Activated gamma-delta T cell treated with anti-CD3 and anti-CD28 coated beads, Interleukin-2, amount 50 U/mL, for 16 hours (primary cell): ENCODE measurements around the gene ISYNA1.

Experiments used
- DNase-seq: peaks from one replicate; pipeline ENCODE4 v3.0.0-alpha.2; 2020; ENCODE audit warnings: low read depth

The ISYNA1 gene

GRCh38 chr19:18437491-18438330 lies at the start of gene ISYNA1:
TSS of gene ISYNA1 (minus strand) at chr19:18438133. CDS start at chr19:18437979, 154 bp downstream.
- DNase-seq = no peak

GRCh38 chr19:18486746-18487145 lies 48.8 kb upstream of the ISYNA1 start:
- DNase-seq = no peak

GRCh38 chr19:18484992-18485391 lies 47.1 kb upstream of the ISYNA1 start:
- no peak for DNase-seq

- DNase-seq = no peak
Measured at GRCh38 chr19:18483119-18483890, 45.4 kb upstream of the ISYNA1 start.

GRCh38 chr19:18481505-18482222 lies 43.7 kb upstream of the ISYNA1 start:
- DNase-seq = no peak

GRCh38 chr19:18480006-18480691 lies 42.2 kb upstream of the ISYNA1 start:
- DNase-seq = no peak

GRCh38 chr19:18478545-18479311 lies 40.8 kb upstream of the ISYNA1 start:
- DNase-seq = peak; percentile 38

GRCh38 chr19:18477974-18478373 lies 40.0 kb upstream of the ISYNA1 start:
- DNase-seq = no peak

GRCh38 chr19:18477042-18477779 lies 39.3 kb upstream of the ISYNA1 start:
- DNase-seq = no peak

- no peak for DNase-seq
Measured at GRCh38 chr19:18476507-18477041, 38.6 kb upstream of the ISYNA1 start.

- no peak for DNase-seq
Measured at GRCh38 chr19:18475762-18476331, 37.9 kb upstream of the ISYNA1 start.

GRCh38 chr19:18475004-18475453 lies 37.1 kb upstream of the ISYNA1 start:
- no peak for DNase-seq

GRCh38 chr19:18474366-18474887 lies 36.5 kb upstream of the ISYNA1 start:
- DNase-seq = no peak

- DNase-seq = no peak
Measured at GRCh38 chr19:18473706-18474087, 35.8 kb upstream of the ISYNA1 start.

GRCh38 chr19:18473003-18473705 lies 35.2 kb upstream of the ISYNA1 start:
- DNase-seq = no peak

- DNase-seq = no peak
Measured at GRCh38 chr19:18470787-18471186, 32.9 kb upstream of the ISYNA1 start.

- DNase-seq = peak; percentile 42
Measured at GRCh38 chr19:18469069-18469846, 31.3 kb upstream of the ISYNA1 start.

GRCh38 chr19:18468517-18468916 lies 30.6 kb upstream of the ISYNA1 start:
- DNase-seq = no peak
